ENCODE data around the gene LSM12.
"Not testable (repeated sequence)": the region's sequence is repeated elsewhere in the genome, so short reads cannot be mapped to it uniquely, and the experiment has no call there.

Gene LSM12

DNA sequence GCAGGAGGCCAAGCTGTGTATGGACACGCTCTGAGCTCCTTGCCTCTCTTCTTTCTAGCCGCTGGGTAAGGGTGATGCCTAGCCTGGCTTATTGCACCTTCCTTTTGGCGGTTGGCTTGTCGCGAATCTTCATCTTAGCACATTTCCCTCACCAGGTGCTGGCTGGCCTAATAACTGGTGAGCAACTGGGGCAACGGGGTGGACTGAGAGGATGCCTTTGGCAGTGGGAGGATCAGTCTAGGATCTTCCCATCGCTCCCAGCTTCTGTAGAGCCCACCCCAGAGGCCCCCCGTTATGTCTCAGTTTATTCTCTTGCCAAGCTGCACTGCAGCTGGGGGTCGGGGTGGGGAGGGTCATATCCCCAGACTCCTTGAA, 8.4 kb upstream of the LSM12 start:
- DNase-seq = no peak

DNA sequence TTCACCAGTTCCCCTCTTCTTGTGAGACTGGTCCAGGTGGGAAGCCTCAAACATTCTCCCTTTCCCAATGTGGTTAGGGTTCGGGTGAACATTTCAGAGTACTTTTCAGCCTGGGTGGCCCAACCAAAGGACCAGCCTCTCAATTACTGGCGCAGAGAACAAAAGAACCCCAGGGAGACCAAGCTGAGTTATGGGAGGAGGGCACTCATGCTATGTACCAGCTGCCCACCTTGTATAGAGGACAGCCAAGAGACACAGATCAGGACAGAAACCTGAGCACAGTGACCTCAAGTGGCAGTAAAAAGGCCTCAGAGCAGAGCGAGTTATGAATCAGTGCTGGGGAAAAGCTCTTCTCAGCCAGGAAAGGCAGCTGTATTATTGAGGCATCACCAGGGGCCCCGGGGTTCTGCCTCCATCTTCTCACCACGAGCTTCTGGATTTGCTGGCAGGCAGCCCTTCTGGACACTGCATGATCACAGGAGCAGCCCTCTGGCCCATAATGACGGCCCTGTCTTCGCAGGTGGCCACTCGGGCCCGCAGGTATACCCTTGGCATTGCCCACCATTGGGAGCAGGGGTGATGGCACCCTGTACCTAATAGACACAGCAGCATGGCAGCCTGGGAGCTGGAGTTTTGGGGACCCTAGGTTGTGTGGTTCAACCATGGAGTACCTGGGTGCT, 7.9 kb upstream of the LSM12 start:
- DNase-seq = no peak

DNA sequence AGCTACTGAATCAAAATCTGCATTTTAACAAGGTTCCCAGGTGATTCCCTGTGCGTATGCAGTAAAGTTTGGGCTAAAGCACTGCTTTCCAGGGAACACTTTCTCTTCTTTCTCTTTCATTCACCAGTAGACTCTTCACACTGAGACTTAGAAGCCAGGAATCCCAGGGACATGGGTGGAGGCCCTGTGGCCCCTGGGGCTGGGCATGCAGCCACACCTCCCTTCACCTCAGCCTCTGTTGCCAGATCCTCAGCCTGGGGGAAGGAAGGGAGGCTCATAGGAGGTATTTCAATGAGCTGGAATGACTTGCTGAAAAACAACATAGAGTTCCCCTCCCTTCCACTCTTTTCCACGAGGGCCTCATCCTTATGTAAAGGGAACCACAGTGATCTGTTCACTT, 5.3 kb upstream of the LSM12 start:
- DNase-seq = no peak

DNA sequence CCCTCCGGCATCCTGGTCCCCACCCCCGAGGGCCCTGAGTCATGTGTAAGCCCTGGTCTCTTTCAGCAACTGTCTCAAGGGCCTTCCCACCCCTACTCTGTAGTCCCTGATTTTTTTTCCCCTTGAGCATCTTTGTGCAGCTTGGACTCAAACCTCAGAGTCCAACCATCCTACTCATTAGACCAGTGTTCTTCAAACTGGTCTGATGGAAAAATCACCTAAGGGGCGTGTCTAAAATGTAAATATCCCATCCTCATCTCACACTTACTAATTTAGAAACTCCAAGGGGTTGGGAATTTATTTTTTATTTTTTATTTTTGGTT, 4.7 kb upstream of the LSM12 start:
- peak; percentile 67 to 70 for DNase-seq

DNA sequence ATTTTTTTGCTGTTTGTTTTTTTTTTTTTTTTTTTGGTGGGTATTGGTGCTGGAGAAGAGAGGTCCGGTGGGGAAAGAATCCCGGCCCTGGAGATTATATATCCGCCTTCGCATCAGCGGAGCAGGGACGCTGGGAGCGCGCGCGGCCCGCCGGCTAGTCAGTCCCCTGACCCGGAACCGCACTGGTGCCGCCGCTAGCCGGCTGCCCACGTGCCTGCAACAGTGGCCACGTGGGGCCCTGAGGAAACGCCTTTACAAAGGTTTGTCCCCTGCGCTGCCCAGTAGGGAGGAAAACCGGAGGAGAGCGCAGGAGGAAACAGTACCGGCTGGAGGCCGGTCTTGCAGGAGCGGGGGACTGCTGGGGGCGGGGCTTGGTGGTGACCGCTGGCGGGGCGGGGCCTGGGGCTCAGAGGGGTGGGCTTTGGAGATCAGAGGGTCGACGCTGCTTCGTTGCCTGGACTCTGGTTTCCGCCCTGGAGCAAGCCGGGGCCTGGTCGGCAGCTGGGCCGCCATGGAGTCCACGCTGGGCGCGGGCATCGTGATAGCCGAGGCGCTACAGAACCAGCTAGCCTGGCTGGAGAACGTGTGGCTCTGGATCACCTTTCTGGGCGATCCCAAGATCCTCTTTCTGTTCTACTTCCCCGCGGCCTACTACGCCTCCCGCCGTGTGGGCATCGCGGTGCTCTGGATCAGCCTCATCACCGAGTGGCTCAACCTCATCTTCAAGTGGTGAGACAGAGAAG, 4.2 kb upstream of the LSM12 start, which contains the start of gene G6PC3:
Gene G6PC3, plus strand, starts transcription at position 281 of the 743 bp plus-strand sequence. Its CDS starts 231 bp downstream, at position 512.
- peak; percentile 59 to 74 for DNase-seq

DNA sequence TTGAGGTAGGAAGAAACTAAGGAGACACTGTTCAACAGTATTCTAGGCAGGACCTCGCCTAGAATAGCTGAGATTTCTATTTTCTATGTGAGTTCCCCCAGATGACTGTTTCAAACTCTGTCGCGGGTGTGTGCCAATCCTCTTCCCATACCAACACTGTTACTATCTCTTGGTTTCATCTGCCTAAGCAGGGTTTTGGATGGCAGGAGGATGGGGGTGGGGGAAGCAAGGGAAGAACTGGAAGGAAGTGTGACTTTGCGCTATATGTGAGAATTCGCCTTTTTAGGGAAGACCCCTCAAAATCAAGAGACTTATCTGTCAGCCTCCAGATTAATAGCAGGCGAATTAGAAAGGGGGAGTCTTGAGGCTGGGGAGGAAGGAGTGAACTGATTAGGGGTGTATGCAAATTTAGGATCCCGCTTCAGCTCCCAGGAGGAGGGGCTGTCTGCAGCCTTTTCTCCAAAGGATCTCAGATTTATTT, 3.5 kb upstream of the LSM12 start:
- DNase-seq = no peak

DNA sequence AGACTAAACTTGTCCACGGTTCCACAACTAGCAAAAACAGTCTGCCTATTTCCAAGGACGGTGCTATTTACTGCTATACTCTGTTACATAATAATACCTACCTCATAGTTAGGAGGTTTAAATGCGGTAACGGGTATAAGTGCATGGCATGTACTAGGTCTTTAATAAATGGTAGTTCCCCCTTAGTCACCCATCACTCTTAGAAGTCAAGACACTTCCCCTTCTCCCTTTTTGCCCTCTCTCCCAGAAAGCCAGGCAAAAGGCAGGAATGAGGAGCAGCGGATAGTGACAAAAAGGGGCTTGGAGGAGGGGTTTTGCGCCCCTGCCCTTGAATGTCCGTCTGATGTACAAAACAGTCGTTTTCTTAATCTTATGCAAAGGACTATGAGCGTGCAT, 1.1 kb upstream of the LSM12 start:
- no peak for DNase-seq

DNA sequence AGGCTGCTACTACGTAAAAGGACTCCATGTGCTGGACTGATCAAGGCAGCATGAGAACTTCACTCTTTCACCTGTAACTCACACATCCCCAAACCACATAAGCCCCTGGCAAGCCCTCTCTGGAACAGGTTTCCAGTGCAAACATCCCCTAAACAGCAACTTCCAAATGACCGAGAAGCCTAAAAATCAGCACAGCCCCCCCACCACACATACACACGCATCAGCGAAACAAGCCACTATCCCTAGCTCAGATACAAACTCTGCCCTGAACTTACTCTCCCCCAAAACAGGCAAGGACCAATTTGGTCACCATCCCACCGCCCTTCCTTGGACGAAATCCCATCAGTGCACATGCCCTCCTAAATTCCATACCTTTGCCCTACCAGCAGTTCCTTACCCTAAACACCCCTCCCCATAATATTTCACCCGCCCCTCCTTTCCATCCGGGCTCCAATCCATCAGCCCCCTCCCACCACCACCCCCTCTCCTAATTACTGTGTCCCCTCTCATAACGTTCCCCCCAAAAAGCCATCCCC, 735 bp downstream of the LSM12 start:
- DNase-seq = no peak

DNA sequence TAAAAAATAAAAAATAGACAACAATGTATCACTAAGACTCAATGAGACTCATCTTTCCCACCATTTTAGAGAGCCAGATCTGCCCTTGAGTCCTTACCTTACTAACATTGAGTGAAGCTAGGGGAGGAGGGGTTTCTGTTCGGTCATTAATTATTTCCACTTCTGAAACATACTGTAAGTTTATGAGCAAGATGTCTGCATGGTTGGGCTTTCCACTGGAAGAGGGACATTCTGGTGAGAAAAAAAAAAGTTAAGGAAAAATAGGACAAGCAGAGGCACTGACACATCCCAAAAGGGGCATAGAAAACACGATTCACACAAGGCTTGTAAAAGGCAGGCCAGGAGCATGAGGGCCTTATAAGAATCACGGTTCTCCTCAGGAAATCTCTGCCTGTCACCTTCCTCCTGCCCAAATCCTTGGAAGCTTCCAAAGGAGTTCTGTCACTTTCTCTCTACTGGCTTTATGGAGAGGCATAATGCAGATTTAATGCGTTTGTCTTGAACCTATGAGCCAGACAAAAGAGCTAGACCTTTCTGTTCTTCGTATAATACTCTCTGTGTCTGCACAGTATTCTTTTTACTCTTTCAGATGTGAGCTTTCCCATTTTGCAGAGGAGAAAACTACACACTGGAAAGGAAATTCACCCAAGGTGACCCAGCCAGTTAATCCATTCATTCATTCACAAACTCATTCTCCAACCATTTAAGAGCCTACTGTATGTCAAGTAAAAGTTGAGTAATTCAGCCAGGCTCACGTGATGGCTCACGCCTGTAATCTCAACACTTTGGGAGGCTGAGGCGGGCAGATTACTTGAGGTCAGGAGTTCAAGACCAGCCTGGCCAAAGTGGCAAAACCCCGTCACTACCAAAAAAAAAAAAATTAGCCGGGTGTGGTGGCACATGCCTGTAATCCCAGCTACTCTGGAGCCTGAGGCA, 2.5 kb downstream of the LSM12 start:
- DNase-seq = no peak

DNA sequence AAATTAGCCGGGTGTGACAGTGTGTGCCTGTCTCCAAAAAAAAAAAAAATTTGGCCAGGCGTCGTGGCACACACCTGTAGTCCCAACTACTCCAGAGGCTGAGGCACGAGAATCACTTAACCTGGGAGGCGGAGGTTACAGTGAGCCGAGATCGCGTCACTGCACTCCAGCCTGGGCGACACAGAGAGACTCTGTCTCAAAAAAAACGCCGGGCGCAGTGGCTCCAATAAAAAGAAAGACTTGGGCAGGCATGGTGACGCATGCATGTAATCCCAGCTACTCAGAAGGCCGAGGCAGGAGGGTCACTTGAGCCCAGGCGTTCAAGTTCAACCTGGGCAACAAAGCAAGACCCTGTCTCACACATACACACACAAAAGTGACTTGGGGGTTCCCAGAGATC, 3.6 kb downstream of the LSM12 start:
- no peak for DNase-seq

DNA sequence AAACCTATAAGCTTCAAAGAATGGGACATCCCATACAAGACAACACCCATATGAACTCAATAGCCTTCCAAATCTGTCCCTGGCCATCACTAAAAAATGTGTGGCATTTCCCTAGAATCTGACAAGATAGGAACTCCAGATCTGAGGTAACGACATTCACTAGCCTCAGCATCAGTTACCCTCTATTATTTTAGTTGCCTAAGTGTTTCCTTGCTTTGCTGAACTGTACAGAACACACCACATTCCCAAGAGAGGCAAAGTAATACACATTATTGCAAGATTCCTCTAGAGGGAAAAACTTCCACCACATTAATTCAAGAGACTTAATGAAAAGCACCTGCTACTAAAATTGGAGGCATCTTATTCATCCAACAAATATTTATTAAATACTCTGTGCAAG, 5.0 kb downstream of the LSM12 start:
- DNase-seq = no peak

DNA sequence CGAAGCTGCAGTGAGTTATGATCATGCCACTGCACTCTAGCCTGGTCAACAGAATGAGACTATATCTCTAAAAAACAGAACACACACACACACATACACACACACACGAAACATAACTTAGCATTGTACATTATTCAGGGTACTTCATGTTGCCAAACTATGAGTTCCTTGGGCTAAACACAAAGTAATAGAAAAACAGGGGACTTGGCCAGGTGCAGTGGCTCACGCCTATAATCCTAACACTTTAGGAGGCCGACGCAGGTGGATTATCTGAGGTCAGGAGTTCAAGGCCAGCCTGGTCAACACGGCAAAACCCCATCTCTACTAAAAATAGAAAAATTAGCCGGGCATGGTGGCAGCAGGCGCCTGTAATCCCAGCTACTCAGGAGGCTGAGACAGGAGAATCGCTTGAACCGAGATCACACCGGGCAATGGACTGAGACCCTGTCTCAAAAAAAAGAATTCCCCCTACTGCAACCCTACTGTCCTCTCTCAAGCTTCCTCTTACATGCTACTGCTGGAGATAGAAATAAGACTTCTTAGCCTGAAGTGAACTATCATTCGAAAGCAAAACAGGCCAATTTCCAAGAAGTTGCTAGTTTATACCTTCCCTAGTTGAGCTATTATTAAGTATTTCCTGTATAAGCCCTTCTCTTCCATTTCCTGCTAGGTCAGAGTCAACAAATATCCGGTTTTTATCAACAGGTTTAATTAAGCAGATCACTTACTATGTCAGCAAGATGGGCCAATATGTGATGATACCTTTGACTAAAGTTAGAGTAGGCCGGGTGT, 7.2 kb downstream of the LSM12 start:
- no peak for DNase-seq

DNA sequence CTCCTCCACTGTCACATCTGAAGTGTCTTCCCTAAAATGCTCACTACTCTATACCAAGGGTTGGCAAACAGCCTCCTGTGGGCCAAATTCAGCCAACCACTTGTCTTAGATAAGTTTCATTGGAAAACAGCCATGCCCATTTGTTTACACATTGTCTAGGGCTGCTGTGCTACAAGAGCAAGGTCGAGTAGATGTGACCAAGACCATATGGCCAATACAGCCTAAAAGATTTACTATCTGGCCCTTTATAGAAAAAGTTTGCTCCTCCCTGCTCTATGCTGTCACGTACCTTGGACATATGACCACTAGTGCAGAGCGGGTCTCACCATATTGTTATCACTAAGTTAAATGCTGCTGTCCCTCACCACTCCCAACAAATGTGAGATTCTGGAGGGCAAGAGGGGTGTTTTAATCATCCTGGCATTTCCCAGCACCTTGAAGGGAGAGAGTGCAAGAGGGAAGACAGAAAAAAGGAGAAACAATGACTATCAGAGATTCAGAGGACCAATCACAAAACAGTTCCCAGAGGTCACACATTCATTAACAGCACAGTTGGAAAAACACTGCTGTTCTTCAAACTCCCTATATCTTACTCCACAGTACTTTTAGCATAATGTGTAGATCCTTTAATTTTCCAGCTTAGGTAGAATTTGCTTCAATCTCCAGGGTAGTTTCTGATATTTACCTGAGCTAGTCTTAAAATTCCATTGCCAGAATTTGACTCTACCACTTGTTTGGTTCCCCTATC, 13.2 kb downstream of the LSM12 start:
- DNase-seq = no peak

DNA sequence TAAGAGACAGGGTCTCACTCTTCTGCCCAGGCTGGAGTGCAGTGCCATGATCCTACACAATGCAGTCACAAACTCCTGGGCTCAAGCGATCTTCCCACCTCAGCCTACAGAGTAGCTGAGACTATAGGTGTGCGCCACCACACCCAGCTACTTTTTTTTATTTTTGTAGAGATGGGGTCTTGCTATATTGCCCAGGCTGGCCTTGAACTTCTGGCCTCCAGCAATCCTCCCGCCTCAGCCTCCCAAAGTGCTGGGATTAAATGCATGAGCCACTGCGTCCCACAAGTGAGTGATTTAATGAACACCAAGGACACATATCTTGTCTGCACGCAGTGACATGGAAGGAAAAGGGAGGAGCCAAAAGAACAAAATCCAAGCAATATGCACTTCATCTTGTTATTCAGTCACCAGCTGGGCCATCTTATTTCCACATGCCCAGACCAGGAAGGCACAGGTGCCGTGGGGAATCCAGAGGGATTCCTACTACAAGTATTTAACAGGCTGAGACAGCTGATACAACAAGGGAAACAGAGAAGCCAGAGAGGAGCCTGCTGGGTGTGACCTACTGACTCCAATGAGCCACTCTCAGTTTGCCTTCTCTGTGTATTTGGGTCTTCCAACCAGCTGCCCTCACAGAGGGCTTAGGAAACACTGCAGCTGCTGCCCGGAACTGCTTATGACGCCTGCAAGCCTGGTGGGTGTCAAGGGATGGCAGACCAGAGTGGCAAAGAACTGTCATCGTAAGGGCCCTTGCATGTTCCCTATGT, 17.0 kb downstream of the LSM12 start:
- no peak for DNase-seq

DNA sequence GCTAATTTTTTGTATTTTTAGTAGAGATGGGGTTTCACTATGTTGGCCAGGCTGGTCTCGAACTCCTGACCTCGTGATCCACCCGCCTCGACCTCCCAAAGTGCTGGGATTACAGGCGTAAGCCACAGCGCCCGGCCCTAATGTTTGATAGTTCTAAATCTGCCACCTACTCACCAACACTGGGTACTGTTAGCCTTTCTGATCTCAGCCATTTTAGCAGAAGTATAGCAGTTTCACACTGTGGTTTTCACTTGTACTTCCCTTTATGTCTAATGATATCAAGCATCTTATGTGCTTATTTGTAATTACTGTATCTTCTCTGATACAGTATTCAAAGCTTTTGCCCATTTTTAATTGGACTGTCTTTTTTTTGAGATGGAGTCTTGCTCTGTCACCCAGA, 19.6 kb downstream of the LSM12 start:
- not testable (repeated sequence) for DNase-seq

DNA sequence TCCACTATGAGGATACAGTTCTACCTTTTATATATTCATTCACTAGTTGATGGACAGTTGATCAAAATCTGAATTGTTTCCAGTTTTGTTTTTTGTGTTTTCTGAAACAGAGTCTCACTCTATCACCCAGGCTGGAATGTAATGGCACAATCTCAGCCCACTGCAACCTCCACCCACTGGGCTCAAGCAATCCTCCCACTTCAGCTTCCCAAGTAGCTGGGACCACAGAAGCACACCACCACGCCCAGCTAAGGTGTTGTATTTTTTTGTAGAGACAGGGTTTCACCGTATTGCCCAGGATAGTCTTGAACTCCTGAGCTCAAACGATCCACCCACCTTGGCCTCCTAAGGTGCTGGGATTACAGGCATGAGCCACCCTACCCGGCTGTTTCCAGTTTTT, 21.0 kb downstream of the LSM12 start:
- no peak for DNase-seq

DNA sequence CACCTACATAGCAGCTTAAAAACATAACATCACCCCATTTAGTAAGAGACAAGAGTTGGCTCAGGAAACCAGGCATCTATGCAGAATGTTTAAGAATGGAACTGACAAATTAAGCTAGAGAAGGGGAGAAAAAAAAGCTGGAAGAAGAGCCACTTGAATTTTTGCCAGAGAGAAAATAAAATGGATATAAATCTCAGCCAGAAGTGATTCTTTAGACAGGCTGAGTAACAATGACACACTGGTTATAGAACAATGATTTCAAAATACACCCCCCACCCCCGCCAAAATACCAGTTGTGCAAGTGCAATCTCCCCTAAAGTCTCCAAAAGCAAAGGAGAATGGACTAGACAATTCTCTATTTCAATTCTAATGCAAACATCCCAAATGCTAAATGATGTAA, 22.4 kb downstream of the LSM12 start:
- DNase-seq = no peak

DNA sequence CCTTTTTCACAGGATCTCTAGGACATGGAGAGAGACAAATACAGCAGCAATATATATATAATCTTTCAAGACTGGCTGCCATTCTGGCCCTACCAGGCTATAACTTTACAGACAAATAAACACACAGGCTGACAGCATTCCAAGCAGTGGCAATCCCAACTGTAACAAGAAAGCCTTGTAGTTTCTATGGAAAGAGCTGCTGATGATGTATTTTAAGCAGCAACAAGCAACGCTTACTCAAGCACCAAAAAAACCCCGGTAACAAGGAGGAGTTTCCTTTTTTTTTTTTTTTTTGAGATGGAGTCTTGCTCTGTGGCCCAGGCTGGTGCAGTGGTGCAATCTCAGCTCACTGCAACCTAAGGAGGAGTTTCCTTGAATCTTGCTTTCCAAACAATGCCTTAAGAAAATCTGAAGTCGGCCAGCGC, 23.2 kb downstream of the LSM12 start:
- no peak for DNase-seq

DNA sequence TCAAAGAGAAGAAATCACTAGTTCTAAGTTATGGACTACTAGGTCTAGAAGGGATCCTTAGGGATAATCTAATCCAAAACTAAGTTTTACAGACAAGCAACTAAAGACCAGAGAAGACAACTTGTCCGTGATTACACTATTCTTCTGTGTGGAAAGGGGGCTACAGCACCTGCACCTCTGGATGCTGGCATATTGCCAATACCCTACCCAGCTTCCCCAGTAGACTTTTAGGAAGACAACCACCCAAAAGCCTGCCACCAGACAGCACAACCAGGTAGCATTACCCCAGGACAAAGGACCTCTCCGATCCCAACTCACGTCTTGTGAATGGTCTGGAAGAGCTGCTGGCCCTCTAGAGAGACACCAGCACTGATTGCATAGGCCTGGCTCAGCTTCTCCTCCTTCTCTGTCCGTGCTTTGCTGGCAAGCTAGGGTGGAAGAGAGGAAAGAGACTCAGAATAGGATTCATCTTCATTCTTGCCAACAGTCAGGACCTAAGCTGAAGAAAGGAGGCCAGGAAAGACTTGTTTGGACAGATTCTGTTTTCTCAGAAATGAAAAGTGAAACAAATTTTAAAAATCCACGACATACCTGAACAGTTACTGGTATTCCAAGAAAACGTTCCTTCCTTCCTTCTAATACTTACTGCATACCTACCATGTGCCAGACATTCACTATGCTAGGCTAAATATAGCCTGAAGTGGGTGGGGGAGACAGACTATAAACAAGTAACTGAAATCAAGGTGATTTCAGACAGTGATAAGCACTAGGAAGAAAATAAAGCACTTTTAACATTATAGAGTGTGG, 26.4 kb downstream of the LSM12 start:
- DNase-seq = no peak

DNA sequence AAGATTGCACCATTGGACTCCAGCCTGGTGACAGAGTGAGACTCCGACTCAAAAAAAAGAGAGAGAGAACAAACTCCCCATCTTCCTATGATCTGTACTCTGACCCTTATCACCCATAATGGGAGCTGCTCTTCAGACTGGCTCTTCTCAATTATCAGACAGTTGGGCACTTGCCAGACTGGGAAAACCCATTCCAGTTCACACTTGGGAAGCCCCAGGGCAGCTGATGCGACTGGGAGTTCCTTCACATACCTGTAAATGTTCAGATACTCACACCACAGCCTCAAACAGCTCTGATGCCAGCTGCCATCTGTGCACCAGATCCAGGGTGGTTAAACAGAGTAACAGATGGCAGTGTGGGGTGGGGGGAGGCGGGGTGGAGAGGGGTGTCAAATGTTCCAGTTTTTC, 27.9 kb downstream of the LSM12 start:
- DNase-seq = no peak

All from activated CD4-positive, alpha-beta T cell treated with anti-CD3 and anti-CD28 coated beads for 4 hours (primary cell).